Posterior vena cava (tissue), 2 donors: ENCODE measurements around the gene SYNDIG1. TPM values are rescaled to one million over a fixed set of nuclear protein-coding genes. Genes with fewer than 3 reads are reported as not detected.

ENCODE experiments used
- DNase-seq: peaks from one replicate; pipeline ENCODE4 v3.0.0-alpha.2; 2020; ENCODE audit warnings: low spot score
- intact Hi-C, 2 donors: fragments of 100-400 bp; cut with DNase I; formaldehyde crosslinking; loops; one replicate each; pipeline versions ENCODE4 v1.14.1 to v1.14.2; 2022 to 2023
- total RNA-seq, 2 donors: library from RNA; stranded (reverse); fragmentation: NEBNext Ultra II Directional; extraction: Animal tissue kit (Norgen Biotek cat#: 25700); gene quantifications; one replicate each; pipeline ENCODE4 v1.2.1, GENCODE V29; 2021
- donor health status: DM: yes; HTN: yes; CAD: no.
- donor health status: DM: yes; HTN: yes; CAD: no.

The SYNDIG1 gene
- total RNA-seq, 2 donors from 2014 or later, result 11.3 to 22.5 TPM

- intact Hi-C loops, result no loop called here
- peak; percentile 73 for DNase-seq
Measured at GRCh38 chr20:24657196-24657595, 187.8 kb downstream of the SYNDIG1 start.

GRCh38 chr20:24657878-24658620 lies 188.6 kb downstream of the SYNDIG1 start:
- intact Hi-C loops, result no loop called here
- DNase-seq, result peak; percentile 76

DNA sequence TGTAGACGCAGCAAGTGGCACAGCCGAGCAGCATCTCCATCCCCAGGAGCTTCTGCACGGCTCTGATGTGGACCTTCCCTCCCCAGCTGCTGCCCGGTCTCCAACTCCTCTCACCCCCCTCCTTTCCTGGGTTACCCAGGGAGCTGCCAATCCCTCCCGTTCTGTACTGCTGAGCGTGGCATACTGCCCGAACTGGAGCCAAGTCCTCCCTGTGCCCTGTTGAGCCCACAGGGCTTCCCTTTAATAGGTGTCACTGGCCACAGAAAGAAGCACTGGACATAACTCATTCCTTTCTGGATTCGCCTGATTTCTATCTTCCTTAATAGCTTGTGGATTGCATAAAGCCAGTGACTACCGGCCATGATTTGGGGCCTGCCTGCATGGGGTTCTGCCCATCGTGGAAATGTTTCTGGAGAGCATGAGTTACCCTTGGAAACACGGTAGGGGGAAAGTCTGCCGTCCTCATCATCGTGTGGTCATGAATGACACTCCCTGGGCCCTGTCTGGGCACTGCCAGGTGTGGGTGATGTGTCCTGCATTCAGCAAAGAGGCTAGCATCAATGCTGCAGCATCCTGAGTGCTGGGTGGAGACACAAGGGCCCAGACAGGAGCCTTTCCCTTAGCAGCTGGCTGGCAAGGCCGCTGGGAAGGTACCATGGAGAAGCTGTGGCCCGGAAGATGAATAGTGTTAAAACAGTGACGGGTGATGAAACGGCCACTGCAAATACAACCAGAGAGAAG lies 189.7 kb downstream of the SYNDIG1 start:
- DNase-seq, result peak; percentile 51
- intact Hi-C loops, result no loop called here

- intact Hi-C loops, result no loop called here
- no peak for DNase-seq
Measured at GRCh38 chr20:24659835-24660234, 190.4 kb downstream of the SYNDIG1 start.

- DNase-seq, result peak; percentile 64
- intact Hi-C loops, result no loop called here
Measured at GRCh38 chr20:24660651-24661050, 191.2 kb downstream of the SYNDIG1 start.

- intact Hi-C loops, result no loop called here
- no peak for DNase-seq
Measured at GRCh38 chr20:24661255-24661654, 191.8 kb downstream of the SYNDIG1 start.

- intact Hi-C loops, result no loop called here
- peak; percentile 49 for DNase-seq
Measured at GRCh38 chr20:24662322-24662721, 192.9 kb downstream of the SYNDIG1 start.

DNA sequence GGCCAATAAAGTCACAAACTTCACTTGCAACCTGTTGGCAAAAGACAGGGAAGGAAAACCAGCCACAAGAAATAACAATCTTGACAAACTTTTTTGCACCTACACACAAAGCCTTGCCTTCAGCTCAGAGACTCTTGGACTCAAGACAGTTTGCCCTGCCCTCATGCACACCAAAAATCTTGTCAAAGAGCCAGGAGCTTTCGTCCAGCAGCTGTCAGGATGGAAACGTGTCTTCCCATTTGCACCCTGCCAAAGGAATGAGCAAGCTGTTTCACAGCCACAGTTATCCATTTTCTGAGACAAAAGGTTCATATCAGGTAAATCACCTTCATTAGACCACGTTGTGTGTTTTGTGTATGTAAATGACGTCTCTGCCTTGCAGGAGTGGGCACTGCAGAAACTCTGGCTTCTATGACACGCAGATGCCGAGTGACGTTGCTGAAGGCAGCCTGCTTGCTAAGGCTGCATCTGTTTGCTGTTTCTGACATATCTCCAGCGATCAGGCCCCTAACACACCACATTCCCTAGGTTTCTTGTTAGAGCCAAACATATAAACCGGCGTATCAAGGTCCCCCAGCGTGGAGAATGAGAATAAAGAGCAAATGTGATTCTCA lies 193.4 kb downstream of the SYNDIG1 start:
- peak; percentile 46 for DNase-seq
- intact Hi-C loops, result no loop called here

GRCh38 chr20:24663496-24663895 lies 194.1 kb downstream of the SYNDIG1 start:
- intact Hi-C loops, result no loop called here
- peak; percentile 57 for DNase-seq

- intact Hi-C loops, result no loop called here
- DNase-seq, result peak; percentile 62
Measured at GRCh38 chr20:24664266-24664986, 195.0 kb downstream of the SYNDIG1 start.

DNA sequence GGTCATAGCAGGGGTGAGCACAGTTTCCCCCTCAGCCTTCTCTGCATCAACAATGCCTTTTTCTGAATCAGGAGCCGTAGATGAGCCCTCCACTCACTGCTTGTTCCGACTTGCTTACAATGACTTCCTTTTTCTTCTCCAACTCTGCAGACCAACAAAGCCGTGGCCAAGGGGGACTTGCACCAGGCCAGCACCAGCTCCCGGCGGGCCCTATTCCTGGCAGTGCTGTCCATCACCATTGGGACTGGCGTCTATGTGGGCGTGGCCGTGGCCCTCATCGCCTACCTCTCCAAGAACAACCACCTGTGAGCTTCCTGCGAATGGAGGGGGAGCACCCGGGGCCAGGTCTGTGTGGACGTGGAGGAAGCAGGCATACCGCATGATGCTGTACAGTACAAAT lies 195.8 kb downstream of the SYNDIG1 start:
- DNase-seq, result peak; percentile 66
- intact Hi-C loops, result no loop called here

DNA sequence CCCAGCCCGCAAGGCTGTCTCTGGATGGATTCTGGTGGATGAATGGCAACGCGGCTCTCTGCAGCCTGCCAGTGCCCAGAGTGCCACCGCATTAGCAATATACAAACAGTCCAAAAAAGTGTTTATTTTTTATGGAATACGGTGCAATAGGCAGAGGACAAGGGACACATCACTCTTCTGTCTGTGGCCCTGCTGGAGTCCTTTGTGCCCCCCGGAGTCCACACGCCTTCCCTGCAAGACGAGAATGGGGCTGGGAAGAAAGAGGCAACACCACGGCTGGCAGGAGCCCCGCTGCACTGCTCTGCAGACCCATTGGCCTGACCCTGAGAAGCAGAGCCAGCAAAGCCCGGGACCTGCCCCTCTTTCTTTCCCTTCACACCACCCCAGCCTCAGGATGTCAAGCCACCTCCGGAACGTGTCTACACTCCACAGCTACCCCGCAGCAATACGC lies 196.3 kb downstream of the SYNDIG1 start:
- peak; percentile 56 for DNase-seq
- intact Hi-C loops, result no loop called here

DNA sequence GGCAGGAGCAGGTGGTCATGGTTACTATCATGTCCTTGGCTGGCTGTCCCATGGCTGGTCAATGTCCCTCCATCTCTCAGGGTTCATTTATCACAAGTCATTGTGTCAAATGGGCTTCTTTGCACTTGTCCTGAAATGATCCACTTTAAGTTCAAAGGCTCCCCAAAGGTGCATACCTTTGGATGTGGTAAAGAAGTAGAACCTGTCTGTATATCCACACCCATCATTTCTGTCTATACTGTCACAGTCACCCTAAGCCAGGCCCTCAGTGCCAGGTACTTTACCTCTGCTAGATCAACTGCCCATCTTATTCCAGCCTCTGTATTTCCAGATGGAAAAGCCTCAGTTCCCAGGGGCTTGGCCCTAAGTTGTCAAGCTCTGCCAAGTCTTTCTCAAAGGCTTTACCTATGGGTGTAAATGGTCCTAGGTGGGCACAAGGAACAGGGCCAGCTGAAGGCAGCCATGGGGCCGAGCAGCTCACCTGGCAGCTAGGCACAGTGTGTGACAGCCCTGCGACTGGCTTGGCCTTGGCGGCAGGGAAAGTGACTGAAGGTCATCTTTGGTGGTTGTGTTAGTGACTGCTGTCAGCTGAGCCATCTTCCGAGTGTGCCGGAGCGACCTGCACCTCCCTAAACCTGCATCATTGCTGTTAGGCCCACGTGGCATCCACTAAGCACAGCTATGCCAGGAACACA lies 198.4 kb downstream of the SYNDIG1 start:
- intact Hi-C loops, result no loop called here
- DNase-seq, result peak; percentile 41

DNA sequence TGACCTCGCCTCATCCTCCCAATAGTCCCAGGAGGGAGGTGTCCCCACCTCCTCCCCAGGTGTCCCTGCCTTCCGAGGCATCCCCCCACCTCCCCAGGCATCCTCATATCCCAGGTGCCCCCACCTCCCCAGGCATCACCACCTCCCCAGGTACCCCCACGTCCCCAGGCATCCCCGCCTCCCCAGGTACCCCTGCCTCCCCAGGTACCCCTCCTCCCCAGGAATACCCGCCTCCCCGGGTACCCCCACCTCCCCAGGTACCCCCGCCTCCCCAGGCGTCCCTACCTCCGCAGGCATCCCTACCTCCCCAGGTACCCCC lies 198.9 kb downstream of the SYNDIG1 start:
- intact Hi-C loops, result no loop called here
- peak; percentile 36 for DNase-seq

DNA sequence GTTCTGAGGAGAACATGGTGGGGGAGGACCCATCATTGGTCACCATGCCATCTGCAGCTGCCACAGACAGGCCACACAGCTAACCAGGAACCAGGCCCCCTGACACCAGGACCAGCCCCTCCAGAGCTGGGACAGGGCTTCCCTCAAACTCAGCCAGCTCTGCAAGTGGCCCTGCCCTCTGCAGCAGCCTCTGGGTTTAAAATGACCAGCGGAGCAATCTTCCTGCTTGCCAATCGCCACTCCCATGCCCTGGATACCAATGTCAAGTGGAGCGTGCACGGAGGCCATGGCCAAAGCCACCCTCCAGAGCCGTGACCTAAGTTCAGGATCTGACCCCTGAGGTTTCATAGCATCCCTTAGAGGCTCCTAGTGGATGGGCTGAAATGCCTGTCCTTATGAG lies 199.4 kb downstream of the SYNDIG1 start:
- intact Hi-C loops, result no loop called here

DNA sequence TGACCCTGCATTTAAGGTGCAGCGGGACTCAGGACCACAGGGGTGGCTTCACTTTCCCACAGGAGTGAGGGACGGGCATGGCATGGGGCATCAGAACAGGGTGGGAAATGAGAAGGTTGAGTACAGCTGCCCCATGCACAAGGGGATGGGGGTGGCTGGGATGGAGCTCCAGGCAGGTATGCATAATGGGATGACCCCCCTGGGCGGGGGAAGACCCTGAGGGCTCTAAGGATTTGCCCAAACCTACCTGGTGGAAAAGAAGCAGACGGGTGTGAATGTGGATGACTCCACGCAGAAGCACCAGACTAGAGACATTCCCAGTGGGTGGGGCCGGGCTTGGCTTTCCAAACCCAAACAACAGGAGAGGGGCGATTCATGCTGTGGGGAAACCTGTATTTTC lies 200.3 kb downstream of the SYNDIG1 start:
- peak; percentile 47 for DNase-seq
- intact Hi-C loops, result no loop called here

More for the DNA sequence above, 199.4 kb downstream of the SYNDIG1 start:
- peak; percentile 64 for DNase-seq

GRCh38 chr20:24670341-24670872 lies 201.0 kb downstream of the SYNDIG1 start:
- DNase-seq, result peak; percentile 44
- intact Hi-C loops, result no loop called here

DNA sequence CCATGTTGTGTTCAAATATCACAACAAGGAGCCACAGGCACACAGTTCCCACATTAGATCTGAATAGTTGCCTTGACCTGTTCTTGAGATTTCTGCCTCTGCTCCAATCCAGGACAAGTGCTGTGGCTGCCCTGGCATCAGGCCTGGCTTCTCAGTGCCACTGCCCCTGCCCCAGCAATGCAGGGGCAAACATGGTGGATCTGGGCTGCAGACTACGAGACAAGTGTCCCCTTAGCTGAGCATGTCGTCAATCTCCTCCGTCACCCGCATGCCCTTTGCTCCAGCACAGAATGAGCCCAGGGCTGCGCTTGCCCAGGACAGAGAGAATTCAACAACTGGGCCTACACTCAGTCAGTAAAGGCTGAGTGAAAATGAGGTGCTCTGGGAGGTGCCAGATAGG lies 201.6 kb downstream of the SYNDIG1 start:
- intact Hi-C loops, result no loop called here
- DNase-seq, result peak; percentile 71
